GM23338 (cell line): ENCODE data around the gene NCKAP5. TPM values are rescaled to one million over a fixed set of nuclear protein-coding genes. Genes with fewer than 3 reads are reported as not detected.

Experiments used
- ATAC-seq: fragments of 200-7000 bp; cut with Tn5 transposase; 3 replicates; pipeline ENCODE4 v1.9.1; 2020
- DNase-seq: peaks from one replicate; pipeline ENCODE4 v3.0.0-alpha.2; 2015; ENCODE audit warnings: low spot score
- H2AFZ ChIP-seq: fragments of 200-600 bp; sonication (generic); 2 replicates; pipeline ENCODE4 v1.8.0; 2016; ENCODE audit warnings: antibody characterized with exemption, mild to moderate bottlenecking, moderate library complexity
- H3F3A ChIP-seq: fragments of 200-600 bp; sonication (generic); replicated peaks from 2 replicates; pipeline ENCODE4 v1.8.0; 2017; ENCODE audit warnings: antibody characterized with exemption, mixed run types, low read depth
- H3K27ac ChIP-seq: fragments of 200-600 bp; sonication (generic); 2 replicates; pipeline ENCODE4 v1.6.1; 2016; ENCODE audit warnings: low read depth
- H3K27me3 ChIP-seq: fragments of 200-600 bp; sonication (generic); 2 replicates; pipeline ENCODE4 v1.8.0; 2016; ENCODE audit warnings: mild to moderate bottlenecking, mixed run types, moderate library complexity; ENCODE audit not compliant: insufficient read depth
- H3K36me3 ChIP-seq: fragments of 200-600 bp; sonication (generic); 2 replicates; pipeline ENCODE4 v1.8.0; 2016; ENCODE audit warnings: mild to moderate bottlenecking; ENCODE audit not compliant: insufficient read depth
- H3K4me1 ChIP-seq: fragments of 200-600 bp; sonication (generic); 2 replicates; pipeline ENCODE4 v1.8.0; 2016; ENCODE audit warnings: mild to moderate bottlenecking, moderate library complexity; ENCODE audit not compliant: insufficient read depth
- H3K4me2 ChIP-seq: fragments of 200-600 bp; sonication (generic); 2 replicates; pipeline ENCODE4 v1.7.1; 2017; ENCODE audit warnings: mixed run types
- H3K4me3 ChIP-seq: fragments of 200-600 bp; sonication (generic); 2 replicates; pipeline ENCODE4 v1.6.1; 2016; ENCODE audit warnings: mixed run types
- H3K79me2 ChIP-seq: fragments of 200-600 bp; sonication (generic); replicated peaks from 2 replicates; pipeline ENCODE4 v1.8.0; 2017; ENCODE audit warnings: mild to moderate bottlenecking; ENCODE audit not compliant: insufficient read depth
- H3K9me2 ChIP-seq: fragments of 200-600 bp; sonication (generic); 2 replicates; pipeline ENCODE4 v1.8.0; 2017; ENCODE audit not compliant: insufficient read depth
- H4K20me1 ChIP-seq: fragments of 200-600 bp; sonication (generic); replicated peaks from 2 replicates; pipeline ENCODE4 v1.8.0; 2017; ENCODE audit warnings: mild to moderate bottlenecking; ENCODE audit not compliant: insufficient read depth
- H3K27ac Mint-ChIP-seq: 2 replicates; pipeline ENCODE4 v1.8.0; 2020; ENCODE audit warnings: inconsistent platforms, mild to moderate bottlenecking, moderate library complexity, mixed read lengths
- H3K27me3 Mint-ChIP-seq: 3 replicates; pipeline ENCODE4 v1.8.0; 2022; ENCODE audit warnings: low read depth, mild to moderate bottlenecking, moderate library complexity, mixed read lengths, inconsistent platforms; ENCODE audit not compliant: insufficient read depth, poor library complexity
- H3K36me3 Mint-ChIP-seq: 3 replicates; pipeline ENCODE4 v1.8.0; 2021; ENCODE audit warnings: low read depth, mild to moderate bottlenecking, inconsistent platforms, moderate library complexity, mixed read lengths
- H3K4me1 Mint-ChIP-seq: 3 replicates; pipeline ENCODE4 v1.8.0; 2020; ENCODE audit warnings: mild to moderate bottlenecking, inconsistent platforms, mixed read lengths
- H3K4me3 Mint-ChIP-seq: 3 replicates; pipeline ENCODE4 v1.8.0; 2021; ENCODE audit warnings: moderate library complexity, mild to moderate bottlenecking, inconsistent platforms, mixed read lengths
- H3K9me3 Mint-ChIP-seq: 3 replicates; pipeline ENCODE4 v1.8.0; 2020; ENCODE audit warnings: moderate library complexity, mild to moderate bottlenecking, inconsistent platforms, mixed read lengths
- CREB1 ChIP-seq: fragments of 250-450 bp; sonication (Bioruptor Pico); IDR thresholded peaks from 2 replicates; pipeline ENCODE4 v1.5.0; 2020; ENCODE audit warnings: low read depth, mild to moderate bottlenecking, moderate library complexity
- ETS1 ChIP-seq: IDR thresholded peaks from 2 replicates; pipeline ENCODE4 v1.6.1; 2016; ENCODE audit warnings: antibody characterized with exemption
- EZH2 ChIP-seq: fragments of 200-600 bp; sonication (generic); IDR thresholded peaks from one replicate; pipeline ENCODE4 v1.8.0; 2017; ENCODE audit warnings: antibody characterized with exemption, mild to moderate bottlenecking, low read depth; ENCODE audit not compliant: unreplicated experiment
- EZH2phosphoT487 ChIP-seq: fragments of 200-600 bp; sonication (generic); IDR thresholded peaks from one replicate; pipeline ENCODE4 v1.8.1; 2018; ENCODE audit warnings: antibody characterized with exemption; ENCODE audit not compliant: unreplicated experiment
- POLR2AphosphoS5 ChIP-seq: IDR thresholded peaks from 2 replicates; pipeline ENCODE4 v1.6.1; 2016; ENCODE audit warnings: antibody characterized with exemption, low read depth
- REST ChIP-seq: IDR thresholded peaks from one replicate; pipeline ENCODE4 v1.6.1; 2018; ENCODE audit warnings: antibody characterized with exemption; ENCODE audit not compliant: unreplicated experiment
- STAT1 ChIP-seq: IDR thresholded peaks from one replicate; pipeline ENCODE4 v1.6.1; 2016; ENCODE audit warnings: antibody characterized with exemption; ENCODE audit not compliant: unreplicated experiment
- ZNF114 ChIP-seq: fragments of 250-450 bp; sonication (Bioruptor Pico); IDR thresholded peaks from 2 replicates; pipeline ENCODE4 v1.5.0; 2020; ENCODE audit warnings: mild to moderate bottlenecking, moderate library complexity
- ZNF331 ChIP-seq: fragments of 250-450 bp; sonication (Bioruptor Pico); IDR thresholded peaks from 2 replicates; pipeline ENCODE4 v1.5.0; 2020; ENCODE audit warnings: low read depth, mild to moderate bottlenecking, moderate library complexity
- ZNF462 ChIP-seq: fragments of 250-450 bp; sonication (Bioruptor Pico); IDR thresholded peaks from 2 replicates; pipeline ENCODE4 v1.5.0; 2020; ENCODE audit warnings: mild to moderate bottlenecking, moderate library complexity
- polyA plus RNA-seq: library from polyadenylated mRNA; unstranded; fragments of >200 nt; fragmentation: Nextera tagmentation; extraction: Ambion mirVana; gene quantifications from 2 replicates; pipeline ENCODE4 v1.2.1, GENCODE V29; 2016
- total RNA-seq: library from RNA; depleted of rRNA; stranded (reverse); fragments of >200 nt; shearing (Covaris generic); gene quantifications from 2 replicates; pipeline ENCODE4 v1.2.3, GENCODE V29; 2014

Gene NCKAP5
- total and polyA plus RNA-seq, 2 experiments from 2014 or later: 0.34 to 0.73 TPM

- no peaks in the 10 kb centered on the region for H3K9me2 ChIP-seq
- no peaks in the 10 kb centered on the region for H4K20me1 ChIP-seq
- ATAC-seq (no peak), DNase-seq (no peak)
- H3K4me3 ChIP-seq: no peak overlapping the region
- H3K4me2 ChIP-seq: no peak overlapping the region
- H3K27ac ChIP-seq: no peak overlapping the region
- no peak overlapping the region for H2AFZ ChIP-seq
- Mint-ChIP-seq H3K4me3 (no peak overlapping the region), H3K36me3 (no peaks in the 10 kb centered on the region), H3K4me1 (no peaks in the 10 kb centered on the region), H3K27me3 (peaks cover 2% of the 10 kb centered on the region), H3K9me3 (no peaks in the 10 kb centered on the region), H3K27ac (no peak overlapping the region)
- TF ChIP-seq ETS1 (no peak), ZNF462 (no peak), ZNF331 (no peak), POLR2AphosphoS5 (no peak), CREB1 (CRISPR knock-in tag) (no peak), STAT1 (no peak), EZH2 (no peak), ZNF114 (CRISPR knock-in tag) (no peak), REST (no peak), EZH2phosphoT487 (no peak)
- no peaks in the 10 kb centered on the region for H3K27me3 ChIP-seq
- no peaks in the 10 kb centered on the region for H3K4me1 ChIP-seq
- no peaks in the 10 kb centered on the region for H3K79me2 ChIP-seq
- no peaks in the 10 kb centered on the region for H3K36me3 ChIP-seq
- H3F3A ChIP-seq: no peaks in the 10 kb centered on the region
These were observed 335.7 kb downstream of the NCKAP5 start for GRCh38 chr2:133232556-133232955.
